SK-N-SH treated with all-trans-retinoic acid at 6 μM for 48 hours (cell line): Measurements from ENCODE around the gene ZNF619.

ENCODE experiments used
- ATAC-seq: fragments of 200-7000 bp; cut with Tn5 transposase; 3 replicates; pipeline ENCODE4 v1.9.1; 2020; ENCODE audit warnings: mild to moderate bottlenecking, moderate library complexity
- ARNTL ChIP-seq: fragments of 450-650 bp; formaldehyde crosslinking; IDR thresholded peaks from 2 replicates; pipeline ENCODE4 v1.5.0; 2020; ENCODE audit warnings: low read depth, mild to moderate bottlenecking, moderate library complexity, borderline replicate concordance
- BACH2 ChIP-seq: fragments of 250-450 bp; sonication (Bioruptor Pico); IDR thresholded peaks from 2 replicates; pipeline ENCODE4 v1.9.0; 2021; ENCODE audit warnings: mild to moderate bottlenecking, borderline replicate concordance
- CSDC2 ChIP-seq: fragments of 250-450 bp; sonication (Bioruptor Pico); IDR thresholded peaks from 2 replicates; pipeline ENCODE4 v1.5.0; 2020; ENCODE audit warnings: mild to moderate bottlenecking, moderate library complexity
- ESRRG ChIP-seq: fragments of 250-450 bp; sonication (Bioruptor Pico); IDR thresholded peaks from 2 replicates; pipeline ENCODE4 v1.6.1; 2021; ENCODE audit warnings: mild to moderate bottlenecking
- GLIS3 ChIP-seq: fragments of 250-450 bp; sonication (Bioruptor Pico); IDR thresholded peaks from 2 replicates; pipeline ENCODE4 v1.5.0; 2020; ENCODE audit warnings: mild to moderate bottlenecking, moderate library complexity
- OSR1 ChIP-seq: fragments of 250-450 bp; sonication (Bioruptor Pico); IDR thresholded peaks from 2 replicates; pipeline ENCODE4 v1.8.0; 2022; ENCODE audit warnings: moderate library complexity, mild to moderate bottlenecking, inconsistent platforms
- PPARA ChIP-seq: fragments of 250-450 bp; sonication (Bioruptor Pico); IDR thresholded peaks from 2 replicates; pipeline ENCODE4 v1.5.0; 2020; ENCODE audit warnings: mild to moderate bottlenecking, borderline replicate concordance
- RARB ChIP-seq: fragments of 250-450 bp; sonication (Bioruptor Pico); IDR thresholded peaks from 2 replicates; pipeline ENCODE4 v1.8.0; 2021; ENCODE audit warnings: mild to moderate bottlenecking, moderate library complexity
- SNAI2 ChIP-seq: fragments of 250-450 bp; sonication (Bioruptor Pico); IDR thresholded peaks from 2 replicates; pipeline ENCODE4 v1.5.0; 2020; ENCODE audit warnings: mild to moderate bottlenecking, moderate library complexity
- TCF4 ChIP-seq: fragments of 250-450 bp; sonication (Bioruptor Pico); IDR thresholded peaks from 2 replicates; pipeline ENCODE4 v1.8.0; 2021; ENCODE audit warnings: mild to moderate bottlenecking, moderate library complexity, borderline replicate concordance
- TOX ChIP-seq: fragments of 250-450 bp; sonication (Bioruptor Pico); IDR thresholded peaks from 2 replicates; pipeline ENCODE4 v1.8.0; 2021; ENCODE audit warnings: mild to moderate bottlenecking, moderate library complexity, borderline replicate concordance
- ZFP3 ChIP-seq: fragments of 250-450 bp; sonication (Bioruptor Pico); IDR thresholded peaks from 2 replicates; pipeline ENCODE4 v1.5.0; 2020; ENCODE audit warnings: mild to moderate bottlenecking, moderate library complexity
- ZFP30 ChIP-seq: fragments of 450-650 bp; formaldehyde crosslinking; IDR thresholded peaks from 2 replicates; pipeline ENCODE4 v1.5.0; 2022; ENCODE audit warnings: mild to moderate bottlenecking, moderate library complexity
- ZNF565 ChIP-seq: fragments of 450-650 bp; formaldehyde crosslinking; conservative IDR thresholded peaks from 2 replicates; pipeline ENCODE4 v1.5.0; 2020; ENCODE audit warnings: low read depth, mild to moderate bottlenecking, moderate library complexity
- ZNF70 ChIP-seq: fragments of 450-650 bp; formaldehyde crosslinking; IDR thresholded peaks from 2 replicates; pipeline ENCODE4 v1.5.0; 2020; ENCODE audit warnings: mild to moderate bottlenecking, moderate library complexity
- TF ChIP-seq, protein P1 (sequence below): fragments of 250-450 bp; sonication (Bioruptor Pico); IDR thresholded peaks from 2 replicates; pipeline ENCODE4 v1.8.0; 2020; ENCODE audit warnings: mild to moderate bottlenecking, moderate library complexity, borderline replicate concordance
- TF ChIP-seq, protein P2 (sequence below): fragments of 250-450 bp; sonication (Bioruptor Pico); IDR thresholded peaks from 2 replicates; pipeline ENCODE4 v1.5.1; 2020; ENCODE audit warnings: low read depth, mild to moderate bottlenecking, moderate library complexity
- TF ChIP-seq, protein P3 (sequence below): fragments of 250-450 bp; sonication (Bioruptor Pico); IDR thresholded peaks from 2 replicates; pipeline ENCODE4 v1.5.0; 2020; ENCODE audit warnings: mild to moderate bottlenecking, moderate library complexity
- TF ChIP-seq, protein P4 (sequence below): fragments of 250-450 bp; sonication (Bioruptor Pico); IDR thresholded peaks from 2 replicates; pipeline ENCODE4 v1.8.0; 2021; ENCODE audit warnings: low read depth, mild to moderate bottlenecking, moderate library complexity, borderline replicate concordance
- TF ChIP-seq, protein P5 (sequence below): fragments of 250-450 bp; sonication (Bioruptor Pico); IDR thresholded peaks from 2 replicates; pipeline ENCODE4 v1.5.1; 2021; ENCODE audit warnings: mild to moderate bottlenecking, moderate library complexity

ZNF619 gene

DNA sequence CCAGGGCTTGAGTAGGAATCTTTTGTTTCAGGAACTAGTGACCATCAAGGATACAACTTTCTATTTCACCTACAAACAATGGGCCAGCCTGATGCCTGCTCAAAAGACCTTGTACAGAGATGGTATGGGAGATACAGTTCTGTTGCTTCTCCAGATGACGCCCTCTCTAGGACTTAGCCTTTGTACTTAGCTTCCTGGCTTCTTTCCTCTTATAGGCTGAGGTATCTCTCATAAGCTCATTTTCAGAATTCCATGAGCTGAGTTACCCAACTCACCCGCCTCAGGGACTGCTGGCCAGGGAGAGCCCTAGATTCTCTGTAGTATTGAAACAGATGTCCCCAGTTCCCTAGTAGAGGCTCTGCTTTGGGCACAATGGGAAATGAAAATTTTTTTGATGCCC lies 20.4 kb downstream of the ZNF619 start:
- TF ChIP-seq ZNF70 (no peak), ESRRG (no peak), GLIS3 (CRISPR knock-in tag) (no peak), BACH2 (CRISPR knock-in tag) (no peak), ZFP30 (CRISPR knock-in tag) (no peak)
- TF ChIP-seq, protein P1, sequence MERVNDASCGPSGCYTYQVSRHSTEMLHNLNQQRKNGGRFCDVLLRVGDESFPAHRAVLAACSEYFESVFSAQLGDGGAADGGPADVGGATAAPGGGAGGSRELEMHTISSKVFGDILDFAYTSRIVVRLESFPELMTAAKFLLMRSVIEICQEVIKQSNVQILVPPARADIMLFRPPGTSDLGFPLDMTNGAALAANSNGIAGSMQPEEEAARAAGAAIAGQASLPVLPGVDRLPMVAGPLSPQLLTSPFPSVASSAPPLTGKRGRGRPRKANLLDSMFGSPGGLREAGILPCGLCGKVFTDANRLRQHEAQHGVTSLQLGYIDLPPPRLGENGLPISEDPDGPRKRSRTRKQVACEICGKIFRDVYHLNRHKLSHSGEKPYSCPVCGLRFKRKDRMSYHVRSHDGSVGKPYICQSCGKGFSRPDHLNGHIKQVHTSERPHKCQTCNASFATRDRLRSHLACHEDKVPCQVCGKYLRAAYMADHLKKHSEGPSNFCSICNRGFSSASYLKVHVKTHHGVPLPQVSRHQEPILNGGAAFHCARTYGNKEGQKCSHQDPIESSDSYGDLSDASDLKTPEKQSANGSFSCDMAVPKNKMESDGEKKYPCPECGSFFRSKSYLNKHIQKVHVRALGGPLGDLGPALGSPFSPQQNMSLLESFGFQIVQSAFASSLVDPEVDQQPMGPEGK (CRISPR knock-in tag), result no peak
- TF ChIP-seq, protein P2, sequence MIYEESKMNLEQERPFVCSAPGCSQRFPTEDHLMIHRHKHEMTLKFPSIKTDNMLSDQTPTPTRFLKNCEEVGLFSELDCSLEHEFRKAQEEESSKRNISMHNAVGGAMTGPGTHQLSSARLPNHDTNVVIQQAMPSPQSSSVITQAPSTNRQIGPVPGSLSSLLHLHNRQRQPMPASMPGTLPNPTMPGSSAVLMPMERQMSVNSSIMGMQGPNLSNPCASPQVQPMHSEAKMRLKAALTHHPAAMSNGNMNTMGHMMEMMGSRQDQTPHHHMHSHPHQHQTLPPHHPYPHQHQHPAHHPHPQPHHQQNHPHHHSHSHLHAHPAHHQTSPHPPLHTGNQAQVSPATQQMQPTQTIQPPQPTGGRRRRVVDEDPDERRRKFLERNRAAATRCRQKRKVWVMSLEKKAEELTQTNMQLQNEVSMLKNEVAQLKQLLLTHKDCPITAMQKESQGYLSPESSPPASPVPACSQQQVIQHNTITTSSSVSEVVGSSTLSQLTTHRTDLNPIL (CRISPR knock-in tag), result no peak
- TF ChIP-seq, all 23 proteins: peak for 0
- ATAC-seq, result no peak

DNA sequence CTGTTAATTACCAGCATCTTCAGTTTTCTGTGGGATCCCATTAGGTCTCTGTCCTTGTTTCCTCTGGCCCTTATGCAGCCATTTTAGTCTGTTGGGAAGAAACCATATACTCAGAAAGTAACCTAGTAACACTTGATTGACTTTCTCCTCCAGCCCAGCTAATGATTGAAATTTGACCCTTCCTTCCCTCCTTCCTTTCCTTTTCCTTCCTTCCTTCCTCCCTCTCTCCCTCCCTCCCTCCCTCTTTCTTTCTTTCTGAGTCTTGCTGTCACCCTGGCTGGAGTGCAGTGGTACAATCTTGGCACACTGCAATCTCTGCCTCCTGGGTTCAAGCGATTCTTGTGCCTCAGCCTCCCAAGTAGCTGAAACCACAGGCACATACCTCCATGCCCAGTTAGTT lies 23.0 kb downstream of the ZNF619 start:
- ATAC-seq, result no peak
- TF ChIP-seq ZNF565 (CRISPR knock-in tag), result no peak
- TF ChIP-seq RARB (CRISPR knock-in tag), result no peak
- no peak for TF ChIP-seq OSR1 (CRISPR knock-in tag)
- TF ChIP-seq, protein P3, sequence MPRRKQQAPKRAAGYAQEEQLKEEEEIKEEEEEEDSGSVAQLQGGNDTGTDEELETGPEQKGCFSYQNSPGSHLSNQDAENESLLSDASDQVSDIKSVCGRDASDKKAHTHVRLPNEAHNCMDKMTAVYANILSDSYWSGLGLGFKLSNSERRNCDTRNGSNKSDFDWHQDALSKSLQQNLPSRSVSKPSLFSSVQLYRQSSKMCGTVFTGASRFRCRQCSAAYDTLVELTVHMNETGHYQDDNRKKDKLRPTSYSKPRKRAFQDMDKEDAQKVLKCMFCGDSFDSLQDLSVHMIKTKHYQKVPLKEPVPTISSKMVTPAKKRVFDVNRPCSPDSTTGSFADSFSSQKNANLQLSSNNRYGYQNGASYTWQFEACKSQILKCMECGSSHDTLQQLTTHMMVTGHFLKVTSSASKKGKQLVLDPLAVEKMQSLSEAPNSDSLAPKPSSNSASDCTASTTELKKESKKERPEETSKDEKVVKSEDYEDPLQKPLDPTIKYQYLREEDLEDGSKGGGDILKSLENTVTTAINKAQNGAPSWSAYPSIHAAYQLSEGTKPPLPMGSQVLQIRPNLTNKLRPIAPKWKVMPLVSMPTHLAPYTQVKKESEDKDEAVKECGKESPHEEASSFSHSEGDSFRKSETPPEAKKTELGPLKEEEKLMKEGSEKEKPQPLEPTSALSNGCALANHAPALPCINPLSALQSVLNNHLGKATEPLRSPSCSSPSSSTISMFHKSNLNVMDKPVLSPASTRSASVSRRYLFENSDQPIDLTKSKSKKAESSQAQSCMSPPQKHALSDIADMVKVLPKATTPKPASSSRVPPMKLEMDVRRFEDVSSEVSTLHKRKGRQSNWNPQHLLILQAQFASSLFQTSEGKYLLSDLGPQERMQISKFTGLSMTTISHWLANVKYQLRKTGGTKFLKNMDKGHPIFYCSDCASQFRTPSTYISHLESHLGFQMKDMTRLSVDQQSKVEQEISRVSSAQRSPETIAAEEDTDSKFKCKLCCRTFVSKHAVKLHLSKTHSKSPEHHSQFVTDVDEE (CRISPR knock-in tag), result no peak
- no peak for TF ChIP-seq ZNF70
- no peak for TF ChIP-seq BACH2 (CRISPR knock-in tag)
- no peak for TF ChIP-seq ZFP3 (CRISPR knock-in tag)
- no peak for TF ChIP-seq CSDC2 (CRISPR knock-in tag)
- TF ChIP-seq, protein P4, sequence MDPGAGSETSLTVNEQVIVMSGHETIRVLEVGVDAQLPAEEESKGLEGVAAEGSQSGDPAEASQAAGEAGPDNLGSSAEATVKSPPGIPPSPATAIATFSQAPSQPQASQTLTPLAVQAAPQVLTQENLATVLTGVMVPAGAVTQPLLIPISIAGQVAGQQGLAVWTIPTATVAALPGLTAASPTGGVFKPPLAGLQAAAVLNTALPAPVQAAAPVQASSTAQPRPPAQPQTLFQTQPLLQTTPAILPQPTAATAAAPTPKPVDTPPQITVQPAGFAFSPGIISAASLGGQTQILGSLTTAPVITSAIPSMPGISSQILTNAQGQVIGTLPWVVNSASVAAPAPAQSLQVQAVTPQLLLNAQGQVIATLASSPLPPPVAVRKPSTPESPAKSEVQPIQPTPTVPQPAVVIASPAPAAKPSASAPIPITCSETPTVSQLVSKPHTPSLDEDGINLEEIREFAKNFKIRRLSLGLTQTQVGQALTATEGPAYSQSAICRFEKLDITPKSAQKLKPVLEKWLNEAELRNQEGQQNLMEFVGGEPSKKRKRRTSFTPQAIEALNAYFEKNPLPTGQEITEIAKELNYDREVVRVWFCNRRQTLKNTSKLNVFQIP (CRISPR knock-in tag), result no peak
- TF ChIP-seq, protein P2 (CRISPR knock-in tag), result no peak
- no peak for TF ChIP-seq TCF4 (CRISPR knock-in tag)
- no peak for TF ChIP-seq SNAI2 (CRISPR knock-in tag)
- TF ChIP-seq, protein P5, sequence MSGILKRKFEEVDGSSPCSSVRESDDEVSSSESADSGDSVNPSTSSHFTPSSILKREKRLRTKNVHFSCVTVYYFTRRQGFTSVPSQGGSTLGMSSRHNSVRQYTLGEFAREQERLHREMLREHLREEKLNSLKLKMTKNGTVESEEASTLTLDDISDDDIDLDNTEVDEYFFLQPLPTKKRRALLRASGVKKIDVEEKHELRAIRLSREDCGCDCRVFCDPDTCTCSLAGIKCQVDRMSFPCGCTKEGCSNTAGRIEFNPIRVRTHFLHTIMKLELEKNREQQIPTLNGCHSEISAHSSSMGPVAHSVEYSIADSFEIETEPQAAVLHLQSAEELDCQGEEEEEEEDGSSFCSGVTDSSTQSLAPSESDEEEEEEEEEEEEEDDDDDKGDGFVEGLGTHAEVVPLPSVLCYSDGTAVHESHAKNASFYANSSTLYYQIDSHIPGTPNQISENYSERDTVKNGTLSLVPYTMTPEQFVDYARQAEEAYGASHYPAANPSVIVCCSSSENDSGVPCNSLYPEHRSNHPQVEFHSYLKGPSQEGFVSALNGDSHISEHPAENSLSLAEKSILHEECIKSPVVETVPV (CRISPR knock-in tag), result no peak
- no peak for TF ChIP-seq ARNTL
- TF ChIP-seq, protein P1 (CRISPR knock-in tag), result no peak
- no peak for TF ChIP-seq ESRRG
- TF ChIP-seq GLIS3 (CRISPR knock-in tag), result no peak
- no peak for TF ChIP-seq TOX (CRISPR knock-in tag)
- no peak for TF ChIP-seq ZFP30 (CRISPR knock-in tag)
- TF ChIP-seq PPARA (CRISPR knock-in tag), result no peak
